Stimulated activated CD8-positive, alpha-beta memory T cell treated with anti-CD3 and anti-CD28 coated beads, Interleukin-4, amount 100 ng/mL, for 24 hours (primary cell): ENCODE results near the gene RIC3.

Experiments used
- DNase-seq: peaks from one replicate; pipeline ENCODE4 v3.0.0-alpha.2; 2020; ENCODE audit warnings: low read depth

RIC3 gene

GRCh38 chr11:8086571-8086970, 82.3 kb downstream of the RIC3 start:
- DNase-seq = no peak

- no peak for DNase-seq
These were observed 82.8 kb downstream of the RIC3 start for GRCh38 chr11:8086001-8086479.

DNA sequence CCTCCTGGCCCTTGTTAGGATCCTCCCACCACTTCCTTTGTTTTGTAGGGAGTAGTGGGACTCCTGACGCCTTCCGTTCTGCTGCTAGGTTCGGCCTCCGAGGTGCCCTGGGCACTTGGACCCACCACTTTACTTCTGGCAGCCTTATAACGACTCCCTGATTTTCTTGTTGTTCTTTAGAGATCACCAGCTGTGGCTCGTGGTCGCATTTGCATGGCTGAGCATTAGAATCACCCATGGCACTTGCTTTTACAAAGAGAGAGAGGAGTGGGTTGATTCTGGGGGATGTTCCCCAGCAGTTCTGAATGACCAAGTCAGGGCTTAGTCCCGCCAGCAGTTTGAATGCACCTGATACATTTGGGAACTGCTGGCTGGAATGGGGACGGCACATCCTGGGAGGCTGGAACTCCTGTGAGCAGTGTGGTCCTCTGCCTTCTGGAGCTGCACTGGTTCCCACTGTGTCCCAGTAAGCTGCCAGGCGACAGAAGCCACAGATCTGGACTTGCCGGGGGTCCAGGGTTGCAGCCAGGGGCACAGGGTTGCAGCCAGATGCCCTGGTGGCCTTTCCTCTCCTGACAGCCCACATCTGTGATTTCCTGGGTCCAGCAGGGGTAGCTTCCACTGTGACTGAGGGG, 83.7 kb downstream of the RIC3 start:
- DNase-seq = no peak

DNA sequence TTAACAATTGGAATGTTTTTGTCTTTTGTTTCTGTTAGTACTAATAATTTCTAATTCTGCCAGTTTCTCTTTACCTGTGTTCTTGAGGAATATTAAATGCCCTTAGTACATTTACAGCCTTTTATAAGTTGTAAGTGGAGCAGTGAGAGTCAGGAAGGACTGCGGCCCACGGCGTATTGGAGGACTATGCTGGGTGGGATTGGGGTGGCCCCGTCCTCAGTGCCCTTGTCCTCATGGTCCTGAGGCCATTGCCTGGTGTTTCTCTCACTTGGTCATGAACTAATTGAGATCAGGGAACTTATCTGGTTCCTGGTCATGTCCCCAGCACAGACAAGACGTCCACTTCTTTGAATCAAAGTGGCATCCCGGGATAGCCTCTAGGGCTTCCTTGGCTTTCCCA, 84.5 kb downstream of the RIC3 start:
- DNase-seq = no peak

DNA sequence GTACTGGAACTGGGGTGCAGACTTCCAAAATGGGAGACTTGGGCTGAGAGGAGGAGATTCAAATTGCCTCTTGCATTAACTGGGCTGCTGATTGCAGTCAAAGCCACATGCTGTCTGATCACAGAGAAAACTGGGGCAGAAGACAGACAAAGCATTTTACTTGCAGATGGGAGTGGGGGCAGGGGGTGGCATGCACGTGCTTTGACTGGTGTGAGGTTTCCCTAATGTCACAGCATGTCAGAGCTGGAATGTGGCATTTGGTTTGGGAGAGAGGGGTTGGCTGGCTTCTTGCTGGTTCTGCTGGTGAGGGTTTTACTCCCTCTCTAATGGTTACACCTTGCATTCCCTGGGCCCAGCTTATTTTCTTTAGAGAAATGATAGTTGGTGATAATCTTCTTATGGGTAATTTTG, 84.9 kb downstream of the RIC3 start:
- DNase-seq = no peak

- DNase-seq = no peak
These were observed 85.8 kb downstream of the RIC3 start for GRCh38 chr11:8083088-8083395.

GRCh38 chr11:8082391-8083087, 86.3 kb downstream of the RIC3 start:
- DNase-seq = no peak

DNA sequence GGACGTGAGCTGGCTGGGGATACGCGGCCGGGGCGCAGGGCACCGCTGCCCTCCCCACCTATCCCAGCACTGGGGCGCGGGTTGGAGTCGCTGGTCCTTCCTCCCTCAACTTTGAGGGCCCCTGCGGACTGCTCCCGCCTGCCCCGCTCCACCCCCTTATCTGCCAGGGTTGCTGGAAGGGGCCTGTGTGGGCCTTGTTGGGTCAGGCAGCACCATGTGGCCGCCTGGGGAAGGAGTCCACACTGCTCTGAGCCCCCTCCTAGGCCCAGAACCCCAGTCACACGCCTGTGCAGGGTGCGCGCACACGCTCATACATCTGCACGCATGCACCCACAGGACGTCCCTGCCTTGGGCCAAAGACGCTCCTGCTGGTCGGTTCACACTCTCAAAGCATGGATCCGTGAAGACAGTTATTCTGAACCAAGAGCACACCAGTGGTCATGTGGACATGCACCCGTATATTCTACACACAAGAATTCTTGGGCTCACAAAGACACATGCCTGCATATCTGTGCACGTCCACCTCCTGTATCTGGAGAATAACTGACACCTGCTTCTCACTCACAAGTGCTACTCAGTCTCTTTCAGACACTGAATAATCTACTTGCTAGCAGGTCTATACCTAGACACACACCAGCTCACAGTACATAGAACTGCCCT, 87.1 kb downstream of the RIC3 start:
- no peak for DNase-seq

DNA sequence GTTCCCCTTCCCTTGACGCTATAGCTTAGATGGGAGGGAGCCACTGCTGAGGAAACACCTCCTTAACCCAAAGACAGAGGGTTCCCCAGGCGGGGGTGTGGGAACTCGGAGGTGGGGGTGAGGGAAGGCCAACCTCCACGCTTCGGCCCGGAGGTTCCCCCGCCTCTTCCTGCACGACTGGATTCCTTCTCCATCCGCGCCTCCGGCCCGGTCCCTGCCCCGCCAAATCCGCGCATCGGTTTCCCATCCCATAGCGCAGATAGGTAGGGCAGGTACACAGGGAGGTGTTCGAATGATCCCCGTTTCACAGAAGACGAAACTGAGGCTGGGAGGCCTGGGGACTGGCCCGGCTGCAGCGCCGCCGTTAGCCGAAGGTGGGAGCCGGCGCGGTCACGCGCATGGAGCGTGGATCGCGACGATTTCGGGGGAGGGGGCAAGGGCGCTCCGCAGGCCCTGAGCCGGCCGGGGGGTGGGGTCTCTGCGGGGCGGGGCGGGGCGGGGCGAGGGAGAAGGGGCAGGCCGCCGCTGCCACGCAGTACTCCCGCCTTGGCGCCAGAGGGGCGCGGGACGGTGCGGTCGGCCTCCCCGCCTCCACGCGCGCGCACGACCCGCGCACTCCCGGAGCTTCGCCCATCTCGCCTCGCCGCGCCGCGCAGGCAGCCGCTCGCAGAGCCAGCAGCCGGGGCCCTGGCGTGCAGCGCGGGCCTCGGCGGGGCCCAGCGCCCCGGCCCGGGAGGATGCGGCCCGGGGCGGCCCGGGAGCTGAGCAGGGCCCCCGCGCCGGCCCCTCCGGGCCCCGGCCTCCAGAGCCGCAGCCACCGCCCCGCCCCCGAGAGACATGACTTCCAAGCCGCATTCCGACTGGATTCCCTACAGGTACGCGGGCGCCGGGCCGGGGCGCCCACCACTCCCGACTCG, 87.9 kb downstream of the RIC3 start, which contains the start of gene TUB:
Gene TUB, plus strand, starts transcription at position 538 of the 917 bp plus-strand sequence. Its CDS starts 300 bp downstream, at position 838.
- no peak for DNase-seq

DNA sequence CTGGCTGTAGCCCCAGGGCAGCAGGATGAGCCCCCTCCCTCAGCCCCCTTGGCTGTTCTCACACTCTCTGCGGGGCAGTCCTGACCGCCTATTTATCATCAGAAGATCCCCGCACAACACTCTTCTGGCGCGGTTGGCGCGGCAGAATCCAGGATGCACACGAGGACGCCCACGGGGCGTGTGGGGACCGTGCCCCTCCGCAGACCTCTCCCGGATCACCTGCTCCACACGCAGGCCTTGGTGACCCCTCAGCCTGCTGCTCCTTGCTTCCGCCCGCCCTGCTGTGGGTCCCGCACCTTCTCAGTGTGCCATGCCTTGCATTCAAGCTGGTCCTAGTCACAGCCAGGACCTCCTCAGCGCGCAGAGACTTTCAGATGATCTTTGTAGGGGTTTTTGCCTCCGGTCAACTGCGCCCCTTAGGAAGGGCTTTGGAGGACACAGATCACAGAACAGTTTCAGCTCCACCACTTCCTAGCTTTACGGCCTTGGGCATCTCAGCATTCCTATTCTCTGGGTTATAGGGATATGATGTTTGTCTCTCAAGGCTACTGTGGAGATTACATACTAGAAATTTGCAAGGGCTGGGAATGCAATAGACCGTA, 88.7 kb downstream of the RIC3 start:
- DNase-seq = no peak

- DNase-seq = no peak
These were observed 89.6 kb downstream of the RIC3 start for GRCh38 chr11:8079111-8079675.

DNA sequence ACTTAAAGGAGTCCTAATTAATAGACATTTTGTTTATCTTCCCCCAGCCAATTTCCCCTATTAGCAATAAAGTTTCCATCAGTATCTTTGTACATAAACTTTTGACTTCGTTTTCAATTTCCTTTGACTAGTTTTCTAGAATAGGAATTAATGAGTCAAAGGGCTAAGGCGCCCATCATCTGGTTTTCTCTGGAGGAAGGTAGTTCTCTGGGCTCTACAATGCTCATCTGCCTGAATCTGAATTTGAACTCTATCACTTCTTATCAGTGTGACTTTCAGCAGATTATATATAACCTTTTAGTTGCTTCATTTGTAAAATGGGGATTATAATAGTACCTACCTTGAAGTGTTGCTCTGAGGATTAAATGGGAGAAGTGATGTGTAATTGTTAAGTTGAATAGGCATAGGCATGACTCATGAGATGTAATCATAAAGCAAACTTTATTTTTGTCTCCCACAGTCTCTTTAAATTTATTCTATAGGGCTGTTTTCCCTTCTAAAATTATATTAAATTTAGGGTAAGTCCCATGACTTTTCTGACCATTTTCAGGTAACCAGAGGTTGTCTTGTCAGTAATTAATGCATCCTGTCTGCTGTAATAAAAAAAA, 93.6 kb downstream of the RIC3 start:
- no peak for DNase-seq

GRCh38 chr11:8071616-8072581, 96.9 kb downstream of the RIC3 start:
- DNase-seq = no peak

GRCh38 chr11:8070417-8071115, 98.3 kb downstream of the RIC3 start:
- DNase-seq = no peak

GRCh38 chr11:8069771-8070170, 99.1 kb downstream of the RIC3 start:
- no peak for DNase-seq

DNA sequence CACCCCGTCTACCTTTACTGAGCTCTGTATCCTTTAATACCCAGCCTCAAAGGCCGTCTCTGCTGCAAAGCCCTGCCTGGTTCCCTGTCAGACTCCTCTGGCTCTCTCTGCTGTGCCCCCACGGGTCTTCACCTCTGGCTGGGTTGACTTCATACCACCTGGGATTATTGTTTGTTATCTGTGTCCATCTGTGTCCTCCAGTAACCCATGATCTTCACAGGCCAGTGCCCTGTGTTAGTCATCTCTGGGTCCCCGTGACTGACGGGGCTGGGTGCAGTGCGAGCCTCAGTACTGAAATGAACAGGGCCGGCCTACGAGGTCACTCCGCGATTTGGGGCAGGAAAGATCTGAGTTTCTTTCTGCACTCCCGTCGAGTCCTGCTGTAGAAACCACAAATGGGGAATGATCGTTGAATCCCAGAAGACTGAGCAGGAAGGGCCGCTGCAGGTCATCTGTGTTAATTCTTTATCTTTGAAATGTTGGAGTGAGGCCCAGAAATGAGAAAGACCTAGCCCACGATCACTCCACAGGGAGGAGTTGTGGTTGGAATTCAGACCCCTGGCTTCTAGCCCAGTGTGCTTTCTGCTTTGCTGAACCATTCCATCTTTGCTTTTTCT, 100.1 kb downstream of the RIC3 start:
- no peak for DNase-seq

DNA sequence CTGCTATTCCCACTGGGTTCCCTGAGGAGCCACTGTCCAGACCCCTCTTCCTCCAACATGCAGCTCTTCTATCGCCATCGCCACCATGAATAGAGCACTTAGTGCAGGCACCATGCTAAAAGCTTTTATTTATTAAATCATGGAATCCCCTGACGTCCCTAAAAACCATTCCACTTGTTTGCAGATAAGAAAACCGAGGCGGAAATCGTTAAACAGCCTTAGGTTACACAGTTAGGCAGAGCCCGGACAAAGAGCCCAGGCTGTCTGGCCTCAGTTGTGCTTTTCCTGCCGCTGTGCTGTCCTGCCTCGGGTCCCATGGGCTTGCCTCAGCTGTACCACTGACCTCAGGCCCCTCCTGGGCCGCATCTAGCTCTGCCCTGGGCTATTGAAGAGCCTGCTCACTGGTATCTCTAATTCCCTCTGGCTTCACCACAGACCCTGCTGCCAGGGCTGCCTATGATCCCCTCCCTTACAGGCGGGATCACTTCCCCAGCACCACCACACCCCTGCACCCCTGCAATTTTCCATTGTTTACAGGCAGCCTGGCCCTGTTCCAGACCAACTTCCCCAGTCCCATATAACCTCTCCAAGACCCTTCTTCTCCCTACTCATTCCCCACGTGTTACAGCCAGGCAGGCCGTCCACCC, 100.8 kb downstream of the RIC3 start:
- DNase-seq = no peak

- no peak for DNase-seq
These were observed 101.3 kb downstream of the RIC3 start for GRCh38 chr11:8067567-8067928.
